ENCODE measurements around the gene SLC22A2. TPM values are rescaled to one million over a fixed set of nuclear protein-coding genes. Genes with fewer than 3 reads are reported as not detected.
"Not testable (repeated sequence)": the region's sequence is repeated elsewhere in the genome, so short reads cannot be mapped to it uniquely, and the experiment has no call there.

The SLC22A2 gene
- polyA plus RNA-seq (ENCODE audit: insufficient read length in 4 of 4) = 10 to 100 TPM in 2 of 4 donors, 1 to 10 TPM in 2; 8.3 to 14.7 (median 10.4) TPM

DNA sequence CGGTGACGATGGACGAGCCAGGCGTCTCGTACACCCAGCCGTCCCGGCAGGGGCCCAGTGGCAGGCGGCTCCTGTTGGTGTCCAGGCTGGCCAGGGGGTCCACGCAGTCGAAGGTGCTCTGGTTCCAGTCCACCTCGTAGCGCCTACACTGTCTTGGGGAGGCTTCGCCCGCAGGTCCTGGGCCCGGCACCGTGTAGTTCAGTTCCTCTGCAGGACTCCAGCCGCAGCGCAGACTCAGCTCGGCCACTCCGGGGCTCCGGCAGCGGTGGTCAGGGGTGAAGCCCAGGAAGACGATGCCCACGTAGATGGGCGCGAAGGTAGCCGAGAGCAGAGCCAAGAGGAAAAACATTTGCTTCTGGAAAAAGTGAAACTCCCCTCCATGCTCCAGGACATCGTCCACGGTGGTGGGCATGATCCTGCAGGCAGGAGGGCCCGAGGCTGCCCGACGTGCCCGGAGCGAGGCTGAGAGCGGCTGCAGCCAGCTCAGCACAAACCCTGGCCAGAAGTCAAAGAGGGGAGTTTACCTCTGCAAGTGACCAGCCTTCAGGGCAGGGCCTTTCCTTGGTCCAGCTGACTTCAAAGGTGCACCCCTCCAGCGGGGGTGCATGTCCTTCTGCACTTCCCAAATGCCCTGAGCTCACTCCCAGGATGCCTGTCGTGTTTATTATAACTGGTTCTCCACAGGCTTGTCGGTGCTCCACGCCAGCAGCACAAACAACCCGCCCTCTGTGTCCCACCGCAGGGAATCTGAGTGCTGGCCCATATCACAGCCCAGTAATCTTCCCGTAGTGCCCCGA lies at the start of gene SLC22A2:
SLC22A2 (minus strand) TSS at position 476 of the 797 bp plus-strand sequence; CDS start at position 412, 64 bp downstream.
- DNase-seq (ENCODE audit: low read depth in 4 of 4, low spot score in 3 of 4) = no peak

GRCh38 chr6:160305926-160306713 lies 47.5 kb upstream of the SLC22A2 start:
- no peak for DNase-seq (ENCODE audit: low read depth in 4 of 4, low spot score in 3 of 4)

DNA sequence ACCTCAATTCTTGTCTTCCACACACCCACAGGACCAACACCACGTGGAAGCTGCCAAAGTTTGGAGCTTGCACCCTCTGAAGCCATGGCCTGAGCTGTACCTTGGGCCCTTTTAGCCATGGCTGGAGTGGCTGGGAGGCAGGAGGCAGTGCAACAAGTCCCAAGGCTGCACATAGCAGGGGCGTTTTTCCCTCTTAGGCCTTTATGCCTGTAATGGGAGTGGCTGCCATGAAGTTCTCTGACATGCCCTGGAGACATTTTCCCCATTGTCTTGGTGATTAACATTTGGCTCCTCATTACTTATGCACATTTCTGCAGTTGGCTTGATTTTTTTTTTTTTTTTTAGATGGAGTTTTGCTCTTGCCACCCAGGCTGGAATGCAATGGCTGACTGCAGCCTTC lies 45.2 kb upstream of the SLC22A2 start:
- no peak for DNase-seq (ENCODE audit: low read depth in 4 of 4, low spot score in 3 of 4)

DNA sequence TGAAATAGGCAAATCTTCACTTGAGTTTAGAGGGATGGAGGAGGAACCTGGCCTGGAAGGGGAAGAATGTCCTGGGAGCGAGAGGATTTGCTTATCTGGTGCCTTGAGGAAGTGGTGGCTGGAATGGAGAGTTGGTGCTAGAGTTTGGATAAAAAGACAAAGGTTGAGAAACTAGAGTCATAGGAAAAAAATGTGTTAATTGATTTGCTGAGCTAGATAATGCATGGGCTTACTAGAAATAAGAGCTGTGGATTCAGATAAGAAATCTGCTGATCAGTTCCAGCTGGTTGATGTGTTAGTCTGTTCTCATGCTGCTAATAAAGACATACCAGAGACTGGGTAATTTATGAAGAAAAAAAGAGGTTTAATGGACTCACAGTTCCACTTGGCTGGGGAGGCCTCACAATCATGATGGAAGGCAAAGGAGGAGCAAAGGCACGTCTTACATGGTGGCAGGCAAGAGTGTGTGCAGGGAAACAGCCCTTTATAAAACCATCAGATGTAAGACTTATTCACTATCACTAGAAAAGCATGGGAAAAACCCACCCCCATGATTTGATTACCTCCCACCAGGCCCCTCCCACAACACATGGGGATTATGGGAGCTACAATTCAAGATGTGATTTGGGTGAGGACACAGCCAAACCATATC lies 43.9 kb upstream of the SLC22A2 start:
- not testable (repeated sequence) for DNase-seq (ENCODE audit: low read depth in 4 of 4, low spot score in 3 of 4)

GRCh38 chr6:160301339-160301738 lies 42.7 kb upstream of the SLC22A2 start:
- no peak for DNase-seq (ENCODE audit: low read depth in 4 of 4, low spot score in 3 of 4)

DNA sequence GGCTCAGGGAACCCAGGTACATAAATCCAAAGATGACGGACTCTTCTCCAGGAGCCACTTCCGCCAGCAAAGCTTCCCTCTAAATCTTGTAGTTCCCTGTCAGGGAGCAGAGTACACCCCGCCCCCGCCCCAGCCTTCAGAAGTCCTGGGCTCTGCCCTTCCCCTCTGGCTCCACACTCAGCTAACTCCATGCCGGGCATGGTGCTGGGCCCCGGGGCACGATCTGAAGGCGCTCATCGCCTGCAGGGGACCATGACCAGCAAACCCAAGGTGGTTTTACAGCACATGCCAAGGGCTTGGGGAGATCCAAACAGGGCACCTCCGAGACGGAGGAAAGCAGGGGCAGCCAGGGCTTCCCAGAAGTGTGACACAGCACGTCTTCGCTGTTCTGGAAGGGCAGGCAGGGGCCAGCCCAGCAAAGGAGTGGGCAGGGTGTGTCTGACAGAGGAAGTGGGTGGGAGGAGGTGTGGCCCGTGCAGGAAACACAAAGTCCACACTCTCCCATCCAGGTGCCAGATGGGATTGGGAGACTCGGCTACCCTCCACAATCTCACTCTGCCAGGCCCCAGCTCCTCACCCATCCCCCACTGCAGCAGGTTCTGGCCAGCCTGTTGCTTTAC lies 41.6 kb upstream of the SLC22A2 start:
- no peak for DNase-seq (ENCODE audit: low read depth in 4 of 4, low spot score in 3 of 4)

DNA sequence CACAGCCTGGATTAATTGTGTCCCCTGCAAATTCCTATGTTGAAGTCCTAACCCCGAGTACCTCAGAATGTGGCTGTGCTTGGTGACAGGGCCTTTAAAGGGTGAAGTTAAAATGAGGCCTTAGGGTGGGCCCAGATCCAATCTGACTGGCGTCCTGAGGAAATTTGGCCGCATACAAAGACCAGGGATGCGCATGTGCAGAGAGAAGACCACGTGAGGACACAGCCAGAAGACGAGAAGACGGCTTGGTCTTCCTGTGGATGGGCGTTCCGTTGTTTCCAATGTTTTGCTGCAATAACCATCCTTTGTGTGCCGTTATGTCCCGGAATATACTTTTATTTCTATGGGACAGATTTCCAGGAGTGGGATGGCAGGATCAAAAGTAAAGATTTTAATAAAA lies 40.9 kb upstream of the SLC22A2 start:
- DNase-seq (ENCODE audit: low read depth in 4 of 4, low spot score in 3 of 4) = no peak

DNA sequence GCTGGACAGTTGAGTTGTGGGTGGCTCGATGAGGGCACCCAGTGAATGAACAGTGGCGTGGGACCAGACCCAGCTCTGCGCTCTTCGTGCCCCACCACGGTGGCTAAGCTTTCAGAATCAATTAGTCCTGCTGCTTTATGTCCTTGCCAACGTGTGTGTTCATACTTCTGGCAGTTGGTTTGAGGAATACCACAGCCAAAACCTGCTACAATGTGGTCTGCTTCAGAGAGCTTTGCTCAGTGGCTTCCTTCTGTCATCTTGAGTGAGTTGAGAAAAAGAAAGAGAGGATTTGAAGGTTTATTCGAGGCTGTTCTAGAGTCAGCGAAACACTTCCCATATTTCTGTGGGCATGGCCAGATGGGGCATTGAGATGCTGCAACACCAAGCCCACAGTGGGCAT lies 39.5 kb upstream of the SLC22A2 start:
- no peak for DNase-seq (ENCODE audit: low read depth in 4 of 4, low spot score in 3 of 4)

- no peak for DNase-seq (ENCODE audit: low read depth in 4 of 4, low spot score in 3 of 4)
Observed at GRCh38 chr6:160297310-160297709, 38.7 kb upstream of the SLC22A2 start.

DNA sequence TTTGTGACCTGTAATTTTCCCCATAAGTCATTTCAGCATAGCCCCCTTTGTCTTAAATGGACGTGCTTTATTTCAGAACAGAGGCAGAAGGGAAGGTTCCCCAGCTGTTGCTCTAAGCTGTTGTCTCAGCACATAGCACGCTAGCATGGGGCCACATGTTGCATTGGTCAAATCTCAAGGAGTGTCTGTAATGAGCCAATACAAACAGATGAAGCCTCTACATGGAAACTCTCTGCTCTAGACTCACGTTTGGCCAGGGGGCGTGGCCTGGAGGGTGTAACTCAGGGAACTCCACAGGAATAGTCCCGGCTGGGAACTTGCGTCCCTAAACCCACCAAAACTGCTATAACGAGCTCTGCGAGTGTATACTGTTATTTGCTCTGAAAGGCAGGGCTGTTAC lies 35.2 kb upstream of the SLC22A2 start:
- DNase-seq (ENCODE audit: low read depth in 4 of 4, low spot score in 3 of 4) = no peak

- DNase-seq (ENCODE audit: low read depth in 4 of 4, low spot score in 3 of 4) = no peak
Observed at GRCh38 chr6:160285541-160286105, 27.0 kb upstream of the SLC22A2 start.

- no peak for DNase-seq (ENCODE audit: low read depth in 4 of 4, low spot score in 3 of 4)
Observed at GRCh38 chr6:160284575-160284974, 26.0 kb upstream of the SLC22A2 start.

- DNase-seq (ENCODE audit: low read depth in 4 of 4, low spot score in 3 of 4) = no peak
Observed at GRCh38 chr6:160282444-160282843, 23.8 kb upstream of the SLC22A2 start.

DNA sequence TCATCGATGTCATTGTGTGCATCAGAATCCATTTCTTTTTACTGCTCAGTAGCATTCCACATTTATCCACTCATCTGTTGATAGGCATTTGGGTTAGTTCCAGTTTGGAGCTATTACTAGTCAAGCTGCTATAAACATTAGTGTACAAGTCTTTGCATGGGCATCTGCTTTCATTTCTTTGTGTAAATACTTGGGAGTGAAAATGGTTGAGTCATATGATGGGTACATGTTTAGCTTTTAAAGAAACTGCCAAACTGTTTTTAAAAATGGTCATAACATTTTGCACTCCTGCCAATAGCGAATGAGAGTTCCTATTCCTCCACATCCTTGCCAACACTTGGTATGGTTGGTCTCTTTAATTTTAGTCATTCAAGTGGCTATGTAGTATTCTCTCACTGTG lies 21.2 kb upstream of the SLC22A2 start:
- no peak for DNase-seq (ENCODE audit: low read depth in 4 of 4, low spot score in 3 of 4)

GRCh38 chr6:160278786-160279310 lies 20.2 kb upstream of the SLC22A2 start:
- no peak for DNase-seq (ENCODE audit: low read depth in 4 of 4, low spot score in 3 of 4)

- no peak for DNase-seq (ENCODE audit: low read depth in 4 of 4, low spot score in 3 of 4)
Observed at GRCh38 chr6:160278311-160278710, 19.7 kb upstream of the SLC22A2 start.

- no peak for DNase-seq (ENCODE audit: low read depth in 4 of 4, low spot score in 3 of 4)
Observed at GRCh38 chr6:160277546-160277945, 18.9 kb upstream of the SLC22A2 start.

DNA sequence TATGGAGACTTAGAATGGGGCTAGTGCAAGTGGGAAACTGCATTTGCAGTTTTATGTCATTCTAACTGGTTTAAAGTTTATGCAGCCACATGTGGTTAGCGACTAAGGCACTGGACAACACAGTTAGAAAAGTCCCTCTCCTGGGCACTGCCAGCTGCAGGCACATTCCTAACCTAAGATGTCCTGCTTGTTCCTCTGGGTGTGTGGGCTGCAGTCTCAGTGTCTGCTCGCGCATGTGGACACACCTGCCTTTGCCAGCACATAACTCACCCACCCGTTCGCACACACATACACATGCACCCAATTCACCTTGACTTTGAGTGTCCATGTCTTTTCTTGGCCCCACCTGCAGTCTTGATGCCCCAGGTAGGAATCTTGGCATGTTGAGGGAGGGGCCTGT lies 18.5 kb upstream of the SLC22A2 start:
- DNase-seq (ENCODE audit: low read depth in 4 of 4, low spot score in 3 of 4) = no peak

DNA sequence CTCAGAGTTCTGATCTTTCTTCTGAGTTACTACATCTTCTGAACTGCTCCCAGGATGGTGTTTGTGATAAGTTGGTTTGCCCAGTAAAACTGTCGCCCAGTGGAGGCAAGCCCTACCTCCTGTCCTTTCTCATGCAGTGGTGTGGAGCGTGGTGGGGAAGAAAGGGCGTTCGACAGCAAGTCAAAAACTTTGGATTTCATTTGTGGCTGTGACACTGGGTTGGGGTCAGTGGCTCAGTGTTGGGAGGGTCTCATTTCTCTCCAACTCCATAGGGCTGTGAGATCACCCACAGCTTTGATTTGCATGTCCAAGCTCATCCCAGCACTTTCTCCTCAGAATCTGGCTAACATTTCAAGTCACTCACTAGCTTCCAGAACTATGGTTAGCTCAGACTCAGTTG lies 17.5 kb upstream of the SLC22A2 start:
- DNase-seq (ENCODE audit: low read depth in 4 of 4, low spot score in 3 of 4) = no peak

- DNase-seq (ENCODE audit: low read depth in 4 of 4, low spot score in 3 of 4) = no peak
Observed at GRCh38 chr6:160275511-160276003, 16.9 kb upstream of the SLC22A2 start.
